Measurements from ENCODE around the gene OR2V1.
"Not testable (repeated sequence)": the region's sequence is repeated elsewhere in the genome, so short reads cannot be mapped to it uniquely, and the experiment has no call there.

The OR2V1 gene

DNA sequence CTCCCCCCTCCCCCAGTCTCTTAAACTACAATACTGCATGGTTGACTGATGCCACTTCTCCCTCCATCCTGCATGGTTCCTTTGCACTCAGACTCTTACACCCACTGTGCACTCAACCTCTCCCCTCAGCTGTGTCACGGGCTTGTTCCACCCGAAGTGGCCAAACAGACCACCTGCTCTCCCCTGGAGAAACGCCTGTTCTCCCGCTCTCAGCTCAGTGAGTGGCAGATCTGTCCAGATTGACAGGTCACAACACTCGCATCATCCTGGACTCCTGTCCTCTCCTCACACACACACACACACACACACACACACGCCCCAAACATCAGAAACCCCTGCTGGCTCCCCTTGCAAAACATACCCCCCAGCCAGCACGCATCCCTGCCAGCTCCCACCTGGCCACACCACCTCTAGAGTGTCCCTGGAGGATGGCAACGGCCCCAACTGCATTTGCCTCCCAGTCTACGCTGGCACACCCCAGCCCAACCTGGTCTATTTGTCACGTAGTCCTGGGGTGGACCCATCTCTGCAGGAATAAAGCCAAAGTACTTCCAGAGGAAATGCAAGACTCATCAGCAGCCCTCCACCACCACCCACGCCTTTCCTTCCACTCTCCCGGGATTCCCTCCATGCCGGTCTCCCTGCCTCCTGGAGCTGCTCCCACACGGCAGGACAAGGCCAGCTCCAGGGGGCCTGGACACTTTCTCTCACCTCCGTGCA lies 2.9 kb downstream of the OR2V1 start:
- no peak for DNase-seq

DNA sequence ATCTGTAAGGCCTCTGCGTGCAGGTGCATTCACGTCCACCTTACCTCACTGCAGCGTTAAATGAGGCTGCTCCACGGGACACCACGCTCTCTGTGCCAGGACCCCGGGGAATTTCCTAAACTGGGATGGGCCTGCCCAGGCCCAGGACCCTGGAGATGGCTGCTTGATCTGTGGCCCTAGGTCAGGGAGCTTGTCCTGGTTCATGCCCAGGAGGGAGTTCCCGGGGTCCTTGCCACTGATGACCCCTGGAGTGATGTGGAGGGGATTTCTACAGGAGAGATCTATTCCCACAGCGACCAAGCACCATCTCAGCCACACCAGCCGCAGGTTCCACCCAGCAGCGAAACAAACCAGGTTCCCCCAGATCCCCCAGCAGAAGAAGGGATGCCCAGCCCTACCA lies 3.5 kb downstream of the OR2V1 start:
- DNase-seq = no peak

- no peak for DNase-seq
Measured at GRCh38 chr5:181126841-181127240, 4.1 kb downstream of the OR2V1 start.

GRCh38 chr5:181124526-181124925 lies 6.4 kb downstream of the OR2V1 start:
- no peak for DNase-seq

DNA sequence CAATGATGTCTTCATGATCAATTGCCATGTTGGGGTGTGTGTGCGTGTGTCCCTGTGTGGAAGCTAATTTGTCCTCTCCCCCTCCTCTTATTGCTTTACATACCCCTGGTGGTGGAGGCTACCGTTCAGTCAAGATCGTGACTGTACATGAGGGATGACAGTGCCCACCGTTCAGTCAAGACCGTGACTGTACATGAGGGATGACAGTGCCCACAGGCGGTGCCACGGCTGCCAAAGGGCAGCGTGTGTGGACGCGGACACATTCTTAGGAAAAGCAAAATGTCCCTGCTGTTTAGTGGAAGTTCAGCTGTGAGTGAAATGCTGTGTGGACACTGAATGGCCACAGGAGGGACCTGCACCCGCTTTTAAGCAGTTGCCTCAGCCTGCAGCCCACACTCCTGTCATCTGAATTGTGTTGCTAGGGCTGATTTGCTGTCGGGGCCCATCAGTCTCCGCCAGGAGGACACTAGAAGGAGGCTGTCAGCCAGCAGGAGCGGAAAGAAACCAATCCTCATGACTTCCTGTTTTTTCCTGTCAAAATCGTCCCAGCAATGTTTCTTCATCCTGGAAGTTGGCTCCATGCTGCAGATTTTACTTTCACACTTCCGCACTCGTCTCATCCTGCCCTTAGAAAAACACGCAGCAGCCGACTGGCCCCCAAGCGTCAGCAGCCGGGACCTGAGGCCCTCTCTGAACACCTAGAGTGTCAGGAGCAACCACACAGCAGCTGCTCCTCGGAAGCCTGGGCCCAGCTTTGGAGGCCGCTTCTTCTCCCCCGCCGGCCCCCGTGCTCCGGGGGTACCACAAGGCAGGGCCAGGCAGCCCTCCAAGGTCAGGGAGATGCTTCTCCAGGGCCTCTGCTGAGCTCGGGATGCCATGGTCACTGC lies 9.1 kb downstream of the OR2V1 start:
- no peak for DNase-seq

DNA sequence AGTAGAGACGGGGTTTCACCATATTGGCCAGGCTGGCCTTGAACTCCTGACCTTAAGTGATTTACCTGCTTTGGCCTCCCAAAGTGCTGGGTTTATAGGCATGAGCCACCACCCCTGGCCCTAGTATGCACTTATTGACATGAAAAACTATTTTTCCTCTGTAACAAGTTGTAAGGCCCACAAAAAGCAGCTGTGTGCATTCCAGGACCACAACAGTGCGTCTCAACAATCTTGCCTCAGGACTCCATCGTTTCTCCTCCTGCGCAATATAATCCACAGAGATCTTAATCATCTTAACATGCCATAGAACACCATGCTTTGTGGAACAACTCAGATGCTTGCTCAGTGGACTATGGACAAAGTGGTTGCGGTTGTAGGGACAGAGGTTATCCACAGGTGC lies 10.2 kb downstream of the OR2V1 start:
- no peak for DNase-seq

GRCh38 chr5:181120306-181120705 lies 10.7 kb downstream of the OR2V1 start:
- DNase-seq = no peak

- no peak for DNase-seq
Measured at GRCh38 chr5:181119105-181119504, 11.9 kb downstream of the OR2V1 start.

- no peak for DNase-seq
Measured at GRCh38 chr5:181118369-181118768, 12.6 kb downstream of the OR2V1 start.

- DNase-seq = no peak
Measured at GRCh38 chr5:181114844-181115778, 15.9 kb downstream of the OR2V1 start.

- DNase-seq = no peak
Measured at GRCh38 chr5:181114284-181114843, 16.6 kb downstream of the OR2V1 start.

- DNase-seq = not testable (repeated sequence)
Measured at GRCh38 chr5:181113572-181113971, 17.4 kb downstream of the OR2V1 start.

DNA sequence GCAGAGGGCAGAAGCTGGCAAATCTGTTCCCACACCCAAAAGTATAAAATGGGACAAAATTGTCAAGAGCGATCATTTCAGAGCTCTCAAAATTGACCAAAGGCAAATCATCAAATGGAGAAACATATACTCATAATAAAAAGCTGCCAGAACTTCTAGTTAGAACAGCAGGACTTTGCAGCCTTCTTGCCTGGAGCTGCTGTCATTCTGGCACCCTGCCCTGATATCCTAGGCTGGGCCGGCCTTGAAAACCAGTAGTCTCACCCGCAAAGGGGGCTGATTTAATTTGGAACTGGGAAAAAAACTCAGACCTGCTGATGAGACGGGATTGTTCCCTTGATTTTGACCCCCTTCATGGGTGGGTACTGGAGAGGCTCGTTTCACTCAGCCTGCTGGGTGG lies 18.5 kb downstream of the OR2V1 start:
- DNase-seq = no peak

- DNase-seq = no peak
Measured at GRCh38 chr5:181111010-181111409, 20.0 kb downstream of the OR2V1 start.

GRCh38 chr5:181109489-181110013 lies 21.4 kb downstream of the OR2V1 start:
- DNase-seq = no peak

DNA sequence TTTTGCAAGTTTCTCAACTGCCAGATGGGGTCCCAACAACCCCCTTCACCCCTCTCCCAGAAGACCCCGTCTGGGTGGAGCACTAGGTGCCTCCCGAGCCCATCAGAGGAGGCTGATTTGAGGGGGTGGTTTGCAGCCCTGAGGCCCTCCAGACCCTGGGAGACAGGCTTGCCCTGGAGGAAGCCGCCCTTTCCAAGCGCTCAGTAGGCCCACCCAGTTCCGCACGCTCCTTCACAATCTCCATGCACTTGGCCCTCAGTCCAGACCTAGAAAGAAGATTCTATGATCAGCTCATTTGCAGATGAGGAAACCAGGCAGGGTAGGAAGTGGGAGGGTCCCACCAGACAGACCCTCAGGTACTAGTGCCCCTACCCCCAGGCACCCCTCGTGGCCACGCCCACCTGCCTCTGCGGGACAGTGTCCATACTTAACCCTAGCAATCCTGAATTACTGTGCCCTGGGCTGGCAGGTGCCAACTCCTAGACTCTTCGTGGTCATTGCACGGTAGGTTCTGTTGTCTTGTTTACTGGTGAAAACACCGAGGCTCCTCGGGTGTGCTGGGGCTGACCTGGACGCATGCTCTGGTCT lies 22.3 kb downstream of the OR2V1 start:
- DNase-seq = no peak

- DNase-seq = no peak
Measured at GRCh38 chr5:181107699-181108098, 23.3 kb downstream of the OR2V1 start.

DNA sequence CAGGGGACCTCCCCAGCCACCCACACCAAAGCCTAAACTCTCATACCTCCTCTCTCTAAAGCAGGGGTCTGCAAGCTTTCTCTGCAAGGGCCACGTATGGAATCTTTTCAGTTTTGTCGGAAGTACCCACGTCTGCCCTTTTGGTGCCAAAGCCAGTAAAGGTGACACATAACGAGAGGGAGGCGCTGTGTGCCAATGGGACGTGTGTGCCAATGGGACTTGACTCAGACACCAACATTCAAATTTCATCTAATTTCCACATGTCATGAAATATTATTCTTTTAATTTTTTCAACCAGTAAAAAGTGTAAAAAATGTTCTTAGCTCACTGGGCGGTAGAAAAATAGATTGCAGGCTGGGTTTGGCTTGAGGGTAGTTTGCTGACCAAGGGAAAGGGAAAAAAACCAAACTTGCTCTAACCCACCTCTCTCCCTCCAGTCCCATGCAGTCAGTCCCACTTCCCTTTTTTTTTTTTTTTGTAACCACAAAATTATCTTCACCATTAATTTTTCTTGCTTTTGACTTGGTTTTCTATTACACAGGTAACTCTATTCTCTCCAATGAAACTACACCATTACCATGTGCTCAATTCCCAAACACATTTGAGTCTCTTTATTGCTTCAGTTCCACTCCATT lies 25.5 kb downstream of the OR2V1 start:
- no peak for DNase-seq

- not testable (repeated sequence) for DNase-seq
Measured at GRCh38 chr5:181104606-181105390, 26.2 kb downstream of the OR2V1 start.

- not testable (repeated sequence) for DNase-seq
Measured at GRCh38 chr5:181104259-181104568, 26.8 kb downstream of the OR2V1 start.
